WTC11 (cell line): ENCODE data around the gene SEMA4C.

ENCODE experiments used
- CTCF ChIP-seq: fragments of 200-600 bp; IDR thresholded peaks from 2 replicates; pipeline ENCODE4 v1.8.0; 2022; ENCODE audit warnings: antibody characterized with exemption
- ZNF671 ChIP-seq: fragments of 250-450 bp; sonication (Bioruptor Pico); IDR thresholded peaks from 2 replicates; pipeline ENCODE4 v1.8.0; 2021; ENCODE audit warnings: mild to moderate bottlenecking

- TF ChIP-seq ZNF671 (CRISPR knock-in tag), result no peak
- TF ChIP-seq CTCF, result no peak
These were observed 3.3 kb downstream of the SEMA4C start for GRCh38 chr2:96866586-96866985.
